Tracheal epithelial cell (primary cell): Measurements from ENCODE around the gene WNT5A. TPM values are rescaled to one million over a fixed set of nuclear protein-coding genes. Genes with fewer than 3 reads are reported as not detected.

ENCODE experiments used
- total RNA-seq: library from RNA; depleted of rRNA; stranded (reverse); fragments of >200 nt; gene quantifications from 2 replicates; pipeline ENCODE4 v1.2.1, GENCODE V29; 2014

WNT5A gene
- total RNA-seq: 3.6 and 5.8 TPM in 2 replicates

DNA sequence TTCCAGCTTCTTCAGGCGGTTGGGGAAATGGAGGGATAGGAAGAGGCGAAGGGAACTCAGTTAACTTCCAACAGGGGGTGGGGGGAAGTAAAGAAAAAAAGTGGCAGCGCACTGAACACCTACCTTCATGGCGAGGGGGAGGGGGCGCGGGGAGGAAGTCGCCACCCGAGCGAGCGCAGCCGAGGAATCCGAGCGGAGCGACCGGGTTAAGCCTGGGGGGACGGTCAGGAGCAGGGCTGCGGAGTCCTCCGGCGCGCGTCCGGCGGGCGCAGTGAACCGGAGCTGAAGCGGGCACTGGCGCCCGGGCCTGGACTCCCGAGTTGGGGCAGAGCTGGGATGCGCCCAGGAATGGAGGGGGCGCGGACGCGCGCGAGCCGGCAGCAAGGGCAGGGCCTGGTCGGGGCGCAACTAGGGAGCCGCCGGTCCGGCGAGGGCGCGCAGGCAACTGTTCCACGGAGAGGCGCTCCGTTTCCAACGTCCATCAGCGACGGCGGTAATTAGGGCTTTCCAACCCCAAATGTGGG, at the start of gene WNT5A:
WNT5A (minus strand) TSS at position 450 of the 524 bp plus-strand sequence; CDS start at position 129, 321 bp downstream.

